MM.1S (cell line): ENCODE measurements around the gene TACR2.

Experiments used
- DNase-seq: peaks from one replicate; pipeline ENCODE4 v3.0.0-alpha.2; 2015
- H2AFZ ChIP-seq: fragments of 300-600 bp; sonication (generic); 2 replicates; pipeline ENCODE4 v1.6.0; 2016; ENCODE audit warnings: antibody characterized with exemption, low read length
- H3F3A ChIP-seq: fragments of 300-600 bp; sonication (generic); 2 replicates; pipeline ENCODE4 v1.6.1; 2016; ENCODE audit warnings: mild to moderate bottlenecking, antibody characterized with exemption, low read length, moderate library complexity, mixed read lengths; ENCODE audit not compliant: insufficient read depth
- H3K27ac ChIP-seq: fragments of 300-600 bp; sonication (generic); 2 replicates; pipeline ENCODE4 v1.5.1; 2016; ENCODE audit warnings: mild to moderate bottlenecking, low read length
- H3K27me3 ChIP-seq: fragments of 300-600 bp; sonication (generic); replicated peaks from 2 replicates; pipeline ENCODE4 v1.6.0; 2016; ENCODE audit warnings: low read length; ENCODE audit not compliant: insufficient read depth
- H3K36me3 ChIP-seq: fragments of 300-600 bp; sonication (generic); replicated peaks from 2 replicates; pipeline ENCODE4 v1.6.1; 2016; ENCODE audit warnings: mild to moderate bottlenecking, low read length, mixed read lengths; ENCODE audit not compliant: insufficient read depth
- H3K4me1 ChIP-seq: fragments of 300-600 bp; sonication (generic); 2 replicates; pipeline ENCODE4 v1.6.1; 2016; ENCODE audit warnings: low read length, mixed read lengths
- H3K4me2 ChIP-seq: fragments of 300-600 bp; sonication (generic); 2 replicates; pipeline ENCODE4 v1.6.0; 2016; ENCODE audit warnings: low read depth, low read length
- H3K4me3 ChIP-seq: fragments of 300-600 bp; sonication (generic); 2 replicates; pipeline ENCODE4 v1.5.1; 2016; ENCODE audit warnings: low read length, mixed read lengths
- H3K79me2 ChIP-seq: fragments of 300-600 bp; sonication (generic); 2 replicates; pipeline ENCODE4 v1.6.1; 2016; ENCODE audit warnings: mixed run types, low read length, mixed read lengths
- H3K9ac ChIP-seq: fragments of 300-600 bp; sonication (generic); 2 replicates; pipeline ENCODE4 v1.6.1; 2016; ENCODE audit warnings: low read length, mixed read lengths
- H3K9me2 ChIP-seq: fragments of 300-600 bp; sonication (generic); replicated peaks from 2 replicates; pipeline ENCODE4 v1.6.1; 2016; ENCODE audit warnings: mild to moderate bottlenecking, low read length, mixed read lengths; ENCODE audit not compliant: insufficient read depth
- H3K9me3 ChIP-seq: fragments of 300-600 bp; sonication (generic); replicated peaks from 2 replicates; pipeline ENCODE4 v1.6.1; 2016; ENCODE audit warnings: mild to moderate bottlenecking, low read length, mixed read lengths; ENCODE audit not compliant: insufficient read depth
- H4K20me1 ChIP-seq: fragments of 300-600 bp; sonication (generic); 2 replicates; pipeline ENCODE4 v1.6.1; 2016; ENCODE audit warnings: mild to moderate bottlenecking, low read length, moderate library complexity, mixed read lengths; ENCODE audit not compliant: insufficient read depth
- EZH2 ChIP-seq: fragments of 300-600 bp; sonication (generic); optimal IDR thresholded peaks from 2 replicates; pipeline ENCODE3; 2017; ENCODE audit warnings: low read depth, mild to moderate bottlenecking, antibody characterized with exemption, low read length, mixed read lengths
- EZH2phosphoT487 ChIP-seq: fragments of 300-600 bp; sonication (generic); IDR thresholded peaks from 2 replicates; pipeline ENCODE4 v1.6.1; 2018; ENCODE audit warnings: antibody characterized with exemption, low read length
- TF ChIP-seq, protein P1 (sequence below): fragments of 300-600 bp; sonication (generic); IDR thresholded peaks from 2 replicates; pipeline ENCODE4 v1.5.1; 2016; ENCODE audit warnings: antibody characterized with exemption, low read length, mixed read lengths

TACR2 gene

GRCh38 chr10:69400936-69401335, 15.8 kb downstream of the TACR2 start:
- no peaks in the 10 kb centered on the region for H3K9me2 ChIP-seq
- H3K4me2 ChIP-seq = no peak overlapping the region
- H2AFZ ChIP-seq = no peak overlapping the region
- H3F3A ChIP-seq = no peaks in the 10 kb centered on the region
- no peak overlapping the region for H3K27ac ChIP-seq
- H3K36me3 ChIP-seq = no peaks in the 10 kb centered on the region
- no peaks in the 10 kb centered on the region for H3K9me3 ChIP-seq
- DNase-seq = no peak
- H3K4me1 ChIP-seq = no peaks in the 10 kb centered on the region
- no peak overlapping the region for H3K4me3 ChIP-seq
- no peak for TF ChIP-seq EZH2phosphoT487
- TF ChIP-seq EZH2 = no peak
- TF ChIP-seq, protein P1, sequence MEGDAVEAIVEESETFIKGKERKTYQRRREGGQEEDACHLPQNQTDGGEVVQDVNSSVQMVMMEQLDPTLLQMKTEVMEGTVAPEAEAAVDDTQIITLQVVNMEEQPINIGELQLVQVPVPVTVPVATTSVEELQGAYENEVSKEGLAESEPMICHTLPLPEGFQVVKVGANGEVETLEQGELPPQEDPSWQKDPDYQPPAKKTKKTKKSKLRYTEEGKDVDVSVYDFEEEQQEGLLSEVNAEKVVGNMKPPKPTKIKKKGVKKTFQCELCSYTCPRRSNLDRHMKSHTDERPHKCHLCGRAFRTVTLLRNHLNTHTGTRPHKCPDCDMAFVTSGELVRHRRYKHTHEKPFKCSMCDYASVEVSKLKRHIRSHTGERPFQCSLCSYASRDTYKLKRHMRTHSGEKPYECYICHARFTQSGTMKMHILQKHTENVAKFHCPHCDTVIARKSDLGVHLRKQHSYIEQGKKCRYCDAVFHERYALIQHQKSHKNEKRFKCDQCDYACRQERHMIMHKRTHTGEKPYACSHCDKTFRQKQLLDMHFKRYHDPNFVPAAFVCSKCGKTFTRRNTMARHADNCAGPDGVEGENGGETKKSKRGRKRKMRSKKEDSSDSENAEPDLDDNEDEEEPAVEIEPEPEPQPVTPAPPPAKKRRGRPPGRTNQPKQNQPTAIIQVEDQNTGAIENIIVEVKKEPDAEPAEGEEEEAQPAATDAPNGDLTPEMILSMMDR = no peak
- H3K27me3 ChIP-seq = no peaks in the 10 kb centered on the region
- H3K9ac ChIP-seq = no peak overlapping the region
- no peaks in the 10 kb centered on the region for H3K79me2 ChIP-seq
- H4K20me1 ChIP-seq = no peaks in the 10 kb centered on the region

DNA sequence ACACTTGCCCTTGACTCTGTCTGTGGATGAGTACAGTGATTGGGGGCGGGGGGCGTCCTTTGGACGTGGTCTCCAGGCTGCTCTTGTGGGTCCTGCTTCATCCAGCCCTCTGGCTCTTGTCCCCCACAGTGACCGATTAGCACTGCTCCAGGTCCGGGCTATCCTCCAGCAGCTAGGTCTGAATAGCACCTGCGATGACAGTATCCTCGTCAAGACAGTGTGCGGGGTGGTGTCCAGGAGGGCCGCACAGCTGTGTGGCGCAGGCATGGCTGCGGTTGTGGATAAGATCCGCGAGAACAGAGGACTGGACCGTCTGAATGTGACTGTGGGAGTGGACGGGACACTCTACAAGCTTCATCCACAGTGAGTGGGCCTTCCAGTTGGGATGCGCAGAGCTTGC, 18.3 kb downstream of the TACR2 start:
- Histone ChIP-seq H3F3A (no peaks in the 10 kb centered on the region), H2AFZ (no peak overlapping the region), H3K27ac (no peak overlapping the region), H3K4me3 (no peak overlapping the region), H3K4me2 (no peak overlapping the region), H3K27me3 (no peaks in the 10 kb centered on the region), H3K9me2 (no peaks in the 10 kb centered on the region), H3K36me3 (no peaks in the 10 kb centered on the region), H4K20me1 (no peaks in the 10 kb centered on the region), H3K9me3 (no peaks in the 10 kb centered on the region), H3K4me1 (no peaks in the 10 kb centered on the region), H3K79me2 (no peaks in the 10 kb centered on the region), H3K9ac (no peak overlapping the region)
- TF ChIP-seq EZH2phosphoT487 (no peak), EZH2 (no peak)
- TF ChIP-seq, protein P1 = no peak
- no peak for DNase-seq

DNA sequence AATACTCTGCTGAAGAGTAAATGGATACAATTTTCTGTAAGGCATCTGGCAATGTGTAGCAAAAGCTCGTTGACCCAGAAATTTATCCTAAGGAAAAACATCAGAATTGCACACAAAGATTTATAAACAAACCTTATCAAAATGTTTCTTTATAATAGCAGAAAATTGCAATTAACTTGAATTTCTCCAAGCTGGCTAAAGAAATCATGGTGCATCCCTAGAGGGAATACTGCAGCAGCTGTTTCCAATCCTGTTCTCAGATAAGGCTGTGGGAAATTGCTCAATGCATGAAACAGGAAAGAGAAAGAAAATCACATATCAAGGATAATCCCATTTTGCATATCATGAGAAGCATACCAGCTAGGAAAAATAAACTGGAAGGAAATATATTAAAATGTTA, 18.7 kb downstream of the TACR2 start:
- no peaks in the 10 kb centered on the region for H3K36me3 ChIP-seq
- no peaks in the 10 kb centered on the region for H4K20me1 ChIP-seq
- TF ChIP-seq EZH2 = no peak
- TF ChIP-seq, protein P1 = no peak
- TF ChIP-seq EZH2phosphoT487 = no peak
- H3K9me2 ChIP-seq = no peaks in the 10 kb centered on the region
- no peak overlapping the region for H3K4me3 ChIP-seq
- no peak overlapping the region for H3K27ac ChIP-seq
- H3F3A ChIP-seq = no peaks in the 10 kb centered on the region
- H3K4me2 ChIP-seq = no peak overlapping the region
- no peak overlapping the region for H3K9ac ChIP-seq
- no peak for DNase-seq
- H3K27me3 ChIP-seq = no peaks in the 10 kb centered on the region
- H3K4me1 ChIP-seq = no peaks in the 10 kb centered on the region
- H3K9me3 ChIP-seq = no peaks in the 10 kb centered on the region
- H3K79me2 ChIP-seq = no peaks in the 10 kb centered on the region
- H2AFZ ChIP-seq = no peak overlapping the region

- no peaks in the 10 kb centered on the region for H3K79me2 ChIP-seq
- TF ChIP-seq EZH2 = no peak
- TF ChIP-seq, protein P1 = no peak
- TF ChIP-seq EZH2phosphoT487 = no peak
- no peaks in the 10 kb centered on the region for H3K36me3 ChIP-seq
- no peaks in the 10 kb centered on the region for H3K4me1 ChIP-seq
- no peaks in the 10 kb centered on the region for H3K9me3 ChIP-seq
- H3K27ac ChIP-seq = no peak overlapping the region
- no peaks in the 10 kb centered on the region for H4K20me1 ChIP-seq
- H3K4me2 ChIP-seq = no peak overlapping the region
- no peaks in the 10 kb centered on the region for H3K27me3 ChIP-seq
- DNase-seq = no peak
- no peak overlapping the region for H3K9ac ChIP-seq
- no peak overlapping the region for H3K4me3 ChIP-seq
- H3K9me2 ChIP-seq = no peaks in the 10 kb centered on the region
- no peak overlapping the region for H2AFZ ChIP-seq
- no peaks in the 10 kb centered on the region for H3F3A ChIP-seq
Measured at GRCh38 chr10:69394020-69394419, 22.7 kb downstream of the TACR2 start.
